Kidney tubule cell (primary cell): Measurements from ENCODE around the gene NFIC.
"Not testable (repeated sequence)": the region's sequence is repeated elsewhere in the genome, so short reads cannot be mapped to it uniquely, and the experiment has no call there.

Experiments
- DNase-seq: peaks from one replicate; pipeline ENCODE4 v3.0.0-alpha.2; 2018; ENCODE audit warnings: low spot score

NFIC gene

DNA sequence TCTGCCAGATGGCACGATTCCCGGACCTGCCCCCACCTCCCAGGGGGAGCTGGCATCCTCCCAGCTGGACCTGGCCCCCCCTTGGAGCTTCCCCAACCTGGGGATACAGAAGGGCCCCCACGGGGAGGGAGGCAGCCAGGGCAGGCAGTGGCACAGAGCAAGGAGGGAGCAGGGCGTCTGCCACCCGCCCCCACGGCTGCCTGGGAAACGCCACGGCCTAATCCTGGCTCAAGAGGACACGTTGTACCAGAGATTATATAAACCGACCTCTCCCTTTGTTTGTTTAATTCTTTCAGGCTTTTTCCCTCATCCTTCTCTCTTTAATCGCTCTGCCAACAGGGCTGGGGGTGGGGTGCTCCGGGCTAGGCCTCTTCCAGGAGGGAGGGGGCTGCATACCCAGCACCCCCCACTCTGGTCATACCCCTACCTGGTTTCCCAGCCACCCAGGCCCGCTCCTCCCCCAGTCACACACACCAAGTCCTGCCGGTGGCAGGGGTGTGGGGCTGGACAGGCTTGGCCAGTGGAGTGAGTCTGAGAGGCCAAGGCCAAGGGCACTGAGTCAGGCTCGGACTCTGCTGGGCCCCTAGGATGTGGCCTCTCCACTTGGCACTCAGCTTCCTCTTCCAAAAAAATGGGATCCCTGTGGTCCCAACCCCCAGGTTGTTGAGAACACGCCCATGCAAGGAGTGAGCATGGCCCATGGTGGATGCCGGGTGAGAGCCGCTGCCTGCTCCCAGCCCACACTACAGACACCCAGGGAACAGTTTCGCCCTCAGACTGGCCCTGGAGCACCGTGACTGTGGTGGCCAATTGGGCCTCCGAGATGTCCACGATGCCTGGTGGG is 29.5 kb upstream of the NFIC start:
- DNase-seq, result peak; percentile 84

DNA sequence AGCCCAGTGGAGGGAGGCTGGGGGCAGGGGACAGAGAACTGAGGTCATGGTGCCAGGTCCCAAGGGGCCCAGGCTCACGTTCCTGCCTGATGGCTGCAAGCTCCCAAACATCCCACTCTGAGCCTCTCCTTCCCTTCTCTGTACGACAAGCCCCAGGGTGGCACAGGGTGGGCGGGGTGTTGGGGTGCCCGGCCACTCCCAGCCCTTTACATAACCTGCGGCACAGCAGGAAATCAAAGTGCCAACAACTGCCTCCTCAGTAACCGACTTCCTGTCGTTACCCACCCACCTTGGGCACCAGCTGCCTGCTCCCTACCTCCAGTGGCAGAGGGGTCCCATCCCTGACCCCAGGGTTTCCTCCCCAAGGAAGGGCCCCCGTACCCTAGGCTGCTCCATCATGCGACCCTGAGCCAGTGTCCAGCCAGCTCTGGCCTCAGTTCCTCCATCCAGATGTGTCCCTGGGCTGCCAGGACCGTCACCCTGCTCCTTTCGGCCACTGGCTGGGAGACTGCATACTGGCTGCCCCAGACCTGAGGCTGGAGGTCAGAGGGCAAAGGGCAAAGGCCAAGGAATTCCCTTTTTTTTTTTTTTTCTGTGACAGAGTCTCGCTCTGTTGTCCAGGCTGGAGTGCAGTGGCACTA is 27.7 kb upstream of the NFIC start:
- no peak for DNase-seq

DNA sequence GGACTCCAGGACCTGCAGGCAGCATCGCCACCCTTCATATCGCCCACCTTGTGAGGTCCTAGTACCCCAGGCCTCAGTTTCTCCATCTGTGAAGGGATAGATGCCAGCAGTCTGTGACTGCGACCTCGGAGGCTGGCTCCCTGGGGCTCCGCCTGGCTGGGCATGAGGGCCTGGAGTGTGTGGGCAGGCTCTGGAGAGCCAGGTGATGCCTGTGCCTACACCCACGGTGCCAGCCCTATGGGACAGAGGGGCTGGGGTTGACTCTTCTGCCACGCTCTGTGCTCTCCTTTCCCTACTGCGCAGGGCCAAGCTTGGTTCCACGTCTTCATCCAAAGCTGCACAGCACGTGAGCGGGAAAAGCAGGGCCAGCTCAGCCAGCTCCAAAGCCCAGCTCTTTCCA is 26.0 kb upstream of the NFIC start:
- DNase-seq, result no peak

DNA sequence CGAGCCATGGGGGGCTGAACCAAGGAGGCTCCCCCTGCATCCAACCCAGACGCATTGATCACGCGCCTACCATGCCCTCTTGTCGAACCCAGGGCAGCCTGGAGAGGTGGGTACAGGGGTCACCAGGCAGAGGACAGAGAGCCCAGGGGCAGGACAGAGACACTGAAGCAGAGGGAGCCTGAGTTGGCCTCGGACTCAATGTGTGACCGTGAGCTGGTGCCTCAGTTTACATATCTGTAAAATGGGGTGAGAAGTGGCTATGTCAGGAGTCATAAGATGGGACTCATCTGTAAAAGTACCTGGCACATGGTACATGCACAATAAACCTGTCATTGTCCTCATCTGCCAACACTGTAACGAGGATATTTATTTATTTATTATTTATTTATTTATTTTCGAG is 24.1 kb upstream of the NFIC start:
- no peak for DNase-seq

DNA sequence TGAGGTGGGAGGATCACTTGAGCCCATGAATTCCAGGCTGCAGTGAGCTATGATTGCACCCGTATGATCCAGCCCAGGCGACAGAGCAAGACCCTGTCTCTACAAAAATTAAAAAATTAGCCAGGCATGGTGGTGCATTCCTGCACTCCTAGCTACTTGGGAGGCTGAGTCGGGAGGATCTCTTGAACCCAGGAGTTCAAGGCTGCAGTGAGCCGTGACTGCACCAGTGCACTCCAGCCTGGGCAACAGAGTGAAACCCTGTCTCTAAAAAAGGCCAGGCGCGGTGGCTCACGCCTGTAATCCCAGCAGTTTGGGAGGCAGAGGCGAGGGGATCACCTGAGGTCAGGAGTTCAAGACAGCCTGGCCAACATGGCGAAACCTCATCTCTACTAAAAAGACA is 23.4 kb upstream of the NFIC start:
- not testable (repeated sequence) for DNase-seq

DNA sequence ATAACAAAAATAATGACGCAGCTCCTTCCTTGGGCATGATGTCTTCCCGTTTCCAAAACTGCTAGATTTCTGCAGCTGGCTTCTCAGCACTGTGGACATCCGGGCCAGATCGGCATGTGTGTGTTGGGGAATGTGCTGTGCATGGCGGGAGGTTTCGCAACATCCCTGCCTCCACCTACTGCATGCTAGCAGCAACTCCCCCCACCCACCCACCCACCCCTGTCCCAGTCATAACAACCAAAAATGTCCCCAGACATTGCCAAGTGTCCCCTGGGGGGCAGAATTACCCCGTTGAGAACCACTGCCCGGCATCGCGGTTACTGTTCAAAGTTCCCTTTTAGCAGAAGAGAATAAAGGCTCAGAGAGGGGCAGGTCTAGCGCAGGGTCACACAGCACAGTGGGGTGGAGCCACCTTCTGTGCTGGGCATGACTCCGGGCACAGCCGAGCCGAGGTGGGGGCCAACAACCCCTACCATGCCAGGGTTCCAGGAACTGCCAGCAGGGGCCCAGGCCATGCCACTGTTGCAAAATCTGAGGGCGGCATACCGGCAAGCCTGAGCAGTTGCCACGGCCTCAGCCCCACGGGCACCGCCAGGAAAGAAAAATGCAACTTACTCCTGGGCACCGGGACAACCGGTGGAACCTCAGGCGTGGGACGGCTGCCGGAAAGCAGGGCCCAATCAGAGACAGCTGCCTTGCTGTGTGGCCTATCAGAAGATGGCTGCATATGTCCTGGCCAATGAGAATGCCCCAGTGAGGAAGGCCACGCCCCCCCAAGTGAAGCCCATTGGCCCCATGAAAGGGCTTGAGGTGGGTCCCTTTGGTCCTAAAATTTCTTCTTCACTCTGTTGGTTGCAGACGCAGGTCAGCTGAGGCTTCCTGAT is 22.5 kb upstream of the NFIC start:
- DNase-seq, result peak; percentile 77

DNA sequence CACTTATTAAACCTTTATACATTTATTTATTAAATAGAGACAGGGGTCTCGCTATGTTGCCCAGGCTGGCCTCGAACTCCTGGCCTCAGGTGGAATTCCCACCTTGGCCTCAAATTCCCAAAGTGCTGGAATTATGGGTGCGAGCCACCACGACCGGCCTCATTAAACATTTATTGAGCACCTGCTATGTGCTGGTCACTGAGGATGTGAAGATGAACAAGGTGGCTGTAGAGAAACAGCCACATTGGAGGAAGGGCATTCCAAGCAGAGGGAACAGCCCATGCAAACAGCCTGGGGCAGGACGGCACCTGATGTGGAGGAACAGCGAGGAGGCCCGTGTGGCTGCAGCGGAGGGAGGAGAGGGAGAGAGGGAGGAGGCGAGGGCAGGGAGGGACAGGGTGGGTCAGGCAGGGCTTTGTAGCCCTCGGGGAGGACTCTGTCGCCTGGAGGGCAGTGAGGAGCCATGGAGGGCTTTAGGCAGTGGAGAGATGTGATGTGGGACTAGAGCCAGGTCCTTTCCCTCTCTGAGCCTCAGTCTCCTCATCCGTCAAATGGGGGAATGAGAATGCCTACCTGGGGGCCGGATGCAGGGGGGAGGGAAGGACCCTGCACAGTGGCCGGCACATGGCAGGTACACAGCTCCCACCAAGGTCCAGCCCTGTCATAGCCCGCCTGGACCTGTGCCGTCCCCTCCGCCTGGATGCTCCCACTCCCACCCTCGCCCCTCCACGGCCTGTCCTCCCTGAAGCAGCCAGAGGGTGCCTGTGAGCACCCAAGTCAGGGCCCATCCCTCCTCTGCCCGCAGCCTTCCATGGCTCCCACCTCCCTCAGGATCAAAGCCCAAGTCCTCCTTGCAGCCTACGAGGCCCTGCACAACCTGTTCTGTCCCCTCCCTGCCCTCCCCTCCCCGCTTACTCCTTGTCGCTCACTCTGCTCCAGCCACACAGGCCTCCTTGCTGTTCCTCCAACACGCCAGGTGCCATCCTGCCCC is 21.5 kb upstream of the NFIC start:
- no peak for DNase-seq

DNA sequence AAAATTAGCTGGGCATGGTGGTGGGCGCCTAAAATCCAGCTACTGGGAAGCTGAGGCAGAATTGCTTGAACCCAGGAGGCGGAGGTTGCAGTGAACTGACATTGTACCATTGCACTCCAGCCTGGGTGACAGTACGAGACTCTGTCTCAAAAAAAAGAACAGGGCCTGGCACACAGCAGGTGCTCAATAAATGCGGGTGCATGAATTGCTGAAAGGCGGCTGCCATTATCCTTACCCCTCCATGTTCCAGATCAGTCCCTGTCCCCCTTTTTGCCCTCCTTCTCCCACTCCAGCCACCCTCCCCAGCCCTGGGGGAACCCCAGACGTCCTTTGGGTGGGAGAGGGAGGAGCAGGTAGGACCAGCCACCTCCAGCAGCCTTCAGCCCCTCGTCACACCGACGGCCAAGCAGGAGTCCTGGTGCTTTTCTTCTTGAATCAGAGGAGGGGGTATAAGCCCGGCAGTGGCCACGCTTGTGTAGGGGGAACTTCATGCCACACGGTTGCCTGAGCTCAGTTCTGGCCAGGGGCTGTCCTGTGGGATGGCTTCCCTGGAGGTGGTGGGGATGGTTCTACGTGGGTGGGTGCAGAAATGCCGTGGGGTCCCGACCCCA is 20.4 kb upstream of the NFIC start:
- no peak for DNase-seq

DNA sequence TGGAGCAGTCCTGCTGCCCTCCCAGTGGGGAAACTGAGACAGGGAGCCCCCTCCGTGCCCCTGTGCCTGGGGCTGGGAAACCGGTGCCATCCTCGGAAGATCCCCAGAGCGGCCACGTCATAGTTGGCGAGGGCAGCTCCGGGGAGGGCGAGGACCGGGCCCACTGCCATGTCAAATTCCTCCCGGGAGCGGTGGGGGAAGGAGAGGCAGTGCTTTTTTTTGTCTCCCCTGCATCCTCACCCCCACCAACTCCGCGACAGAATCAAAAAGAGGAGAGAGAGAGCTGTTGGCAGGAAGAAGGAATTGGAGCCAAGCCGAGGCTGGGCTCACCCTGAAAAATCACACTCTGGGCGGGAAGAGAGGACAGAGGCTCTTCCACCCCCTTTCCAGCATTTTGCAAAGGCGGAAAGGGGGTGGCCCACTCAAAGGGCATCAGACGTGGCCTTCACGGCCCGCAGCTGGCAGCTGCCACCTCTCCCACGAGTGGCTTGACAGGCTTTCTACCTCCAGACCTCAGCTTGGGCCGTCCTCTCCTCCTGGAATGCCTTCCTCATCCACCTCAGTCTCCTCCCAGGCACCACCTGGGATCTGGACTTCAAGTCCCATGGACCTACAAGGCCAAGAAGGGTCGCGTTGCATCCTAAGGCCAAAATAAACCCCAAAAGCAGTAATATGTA is 19.6 kb upstream of the NFIC start:
- no peak for DNase-seq

DNA sequence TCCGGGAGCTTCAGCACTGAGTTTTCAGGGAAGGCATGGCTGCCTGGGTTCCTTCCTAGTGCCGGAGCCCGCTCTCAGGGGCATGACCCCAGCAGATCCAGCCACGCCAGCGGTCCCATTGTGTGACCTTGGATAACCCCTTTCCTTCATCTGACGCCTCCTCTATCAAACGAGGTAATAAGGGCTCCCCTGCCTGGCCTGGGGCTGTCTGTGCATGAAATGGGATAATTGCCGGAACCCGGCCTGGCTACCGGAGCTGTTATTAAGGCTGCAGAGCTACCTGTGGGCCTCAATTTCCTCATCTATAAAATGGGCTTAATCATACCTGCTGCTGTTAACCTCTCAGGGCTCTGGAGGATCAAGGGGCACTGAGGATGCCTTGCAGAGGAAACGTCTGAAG is 18.3 kb upstream of the NFIC start:
- DNase-seq, result no peak

DNA sequence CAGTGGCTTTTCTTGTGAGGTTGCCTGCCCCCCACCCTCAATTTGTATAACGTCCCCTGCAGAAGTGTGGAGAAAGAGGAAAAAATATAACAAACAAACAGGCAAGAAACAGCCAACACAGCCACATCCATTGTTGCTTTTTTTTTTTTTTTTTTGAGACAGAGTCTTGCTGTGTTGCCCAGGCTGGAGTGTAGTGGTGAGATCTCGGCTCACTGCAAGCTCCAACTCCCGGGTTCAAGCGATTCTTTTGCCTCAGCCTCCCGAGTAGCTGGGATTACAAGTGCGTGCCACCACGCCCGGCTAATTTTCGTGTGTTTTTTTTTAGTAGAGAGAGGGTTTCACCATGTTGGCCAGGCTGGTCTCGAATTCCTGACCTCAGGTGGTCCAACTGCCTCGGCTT is 17.9 kb upstream of the NFIC start:
- not testable (repeated sequence) for DNase-seq

DNA sequence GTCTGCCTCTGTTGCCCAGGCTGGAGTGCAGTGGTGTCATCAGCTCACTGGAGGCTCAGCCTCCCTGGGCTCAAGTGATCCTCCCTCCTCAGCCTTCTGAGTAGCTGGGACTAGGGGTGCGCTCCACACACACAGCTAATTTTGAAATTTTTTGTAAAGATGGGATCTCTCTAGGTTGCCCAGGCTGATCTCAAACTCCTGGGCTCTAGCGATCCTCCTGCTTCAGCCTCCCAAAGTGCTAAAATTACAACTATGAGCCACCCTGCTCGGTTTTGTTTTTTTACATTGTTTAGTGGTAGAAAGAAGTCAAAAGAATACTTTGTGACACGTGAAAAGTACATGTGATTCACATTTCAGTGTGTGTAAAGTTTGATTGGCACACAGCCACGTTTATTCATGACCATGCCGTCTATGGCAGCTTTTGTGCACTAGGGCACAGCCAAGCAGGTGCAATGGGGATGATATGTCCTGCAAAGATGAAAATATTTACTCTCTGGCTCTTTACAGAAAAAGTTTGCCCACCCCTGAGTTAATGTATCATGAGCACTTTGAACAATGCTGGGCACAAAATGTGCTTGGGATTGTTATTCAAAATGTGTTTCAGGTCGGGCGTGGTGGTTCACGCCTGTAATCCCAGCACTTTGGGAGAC is 16.2 kb upstream of the NFIC start:
- DNase-seq, result peak; percentile 60

DNA sequence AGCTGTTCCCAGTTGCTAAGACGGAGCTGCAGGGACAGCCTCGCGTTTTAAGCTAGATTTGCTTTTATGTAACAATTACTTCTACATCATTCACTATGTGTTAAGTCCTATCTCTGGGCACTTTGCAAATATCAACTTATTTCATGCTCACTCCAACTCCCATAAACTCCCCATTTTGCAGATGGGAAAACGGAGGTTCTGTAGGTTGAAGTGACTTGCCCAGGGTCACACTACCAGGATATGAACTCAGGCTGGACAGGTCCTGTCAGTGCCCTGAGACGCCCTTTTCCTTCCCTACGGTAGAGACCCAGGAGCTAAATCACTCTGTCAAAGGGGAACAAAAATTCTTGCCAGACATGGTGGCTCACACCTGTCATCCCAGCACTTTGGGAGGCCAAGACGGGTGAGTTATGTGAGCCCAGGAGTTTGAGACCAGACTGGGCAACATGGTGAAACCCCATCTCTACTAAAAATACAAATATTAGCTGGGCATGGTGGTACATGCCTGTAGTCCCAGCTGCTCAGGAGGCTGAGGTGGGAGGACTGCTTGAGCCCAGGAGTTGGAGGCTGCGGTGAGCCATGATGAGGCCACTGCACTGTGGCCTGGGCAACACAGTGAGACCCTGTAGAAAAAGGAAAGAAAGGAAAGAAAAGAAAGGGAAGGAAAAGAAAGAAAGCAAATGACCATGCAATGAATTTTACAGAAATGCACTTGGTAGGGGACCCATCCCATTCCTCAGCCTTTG is 14.5 kb upstream of the NFIC start:
- DNase-seq, result no peak

DNA sequence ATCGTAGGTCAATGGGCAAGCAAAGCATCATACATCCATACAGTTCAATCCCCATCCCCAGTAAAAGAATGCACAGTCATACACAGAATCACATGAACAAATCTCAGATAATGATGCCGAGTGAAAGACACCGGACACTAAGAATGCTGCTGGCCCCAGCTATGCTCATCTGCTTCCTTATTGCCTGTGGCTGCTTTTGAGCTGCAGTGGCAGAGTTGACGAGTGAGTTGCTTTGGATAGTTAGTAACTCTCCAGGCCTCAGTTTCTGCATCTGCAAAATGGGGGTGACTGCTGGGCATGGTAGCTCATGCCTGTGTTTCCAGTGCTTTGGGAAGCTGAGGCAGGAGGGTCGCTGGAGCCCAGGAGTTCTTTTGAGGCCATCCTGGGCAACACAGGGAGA is 12.9 kb upstream of the NFIC start:
- DNase-seq, result no peak

DNA sequence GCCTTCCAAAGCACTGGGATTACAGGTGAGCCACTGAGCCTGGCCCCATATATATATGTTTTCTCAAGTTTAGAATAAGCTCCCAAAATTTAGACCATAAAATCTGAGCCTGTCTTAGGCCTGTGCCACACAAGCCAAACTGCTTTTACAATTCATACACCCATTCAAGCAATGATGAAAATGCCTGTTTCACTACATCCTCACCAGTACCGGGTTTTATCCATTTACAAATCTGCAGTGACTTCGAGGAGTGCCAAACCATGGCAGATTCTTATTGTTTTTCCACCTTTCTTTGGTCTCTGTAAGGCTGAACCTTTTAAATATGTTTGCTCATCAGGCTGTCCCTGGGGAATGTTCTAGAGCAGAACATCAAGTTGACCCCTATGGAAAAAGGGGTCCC is 9.6 kb upstream of the NFIC start:
- DNase-seq, result no peak

DNA sequence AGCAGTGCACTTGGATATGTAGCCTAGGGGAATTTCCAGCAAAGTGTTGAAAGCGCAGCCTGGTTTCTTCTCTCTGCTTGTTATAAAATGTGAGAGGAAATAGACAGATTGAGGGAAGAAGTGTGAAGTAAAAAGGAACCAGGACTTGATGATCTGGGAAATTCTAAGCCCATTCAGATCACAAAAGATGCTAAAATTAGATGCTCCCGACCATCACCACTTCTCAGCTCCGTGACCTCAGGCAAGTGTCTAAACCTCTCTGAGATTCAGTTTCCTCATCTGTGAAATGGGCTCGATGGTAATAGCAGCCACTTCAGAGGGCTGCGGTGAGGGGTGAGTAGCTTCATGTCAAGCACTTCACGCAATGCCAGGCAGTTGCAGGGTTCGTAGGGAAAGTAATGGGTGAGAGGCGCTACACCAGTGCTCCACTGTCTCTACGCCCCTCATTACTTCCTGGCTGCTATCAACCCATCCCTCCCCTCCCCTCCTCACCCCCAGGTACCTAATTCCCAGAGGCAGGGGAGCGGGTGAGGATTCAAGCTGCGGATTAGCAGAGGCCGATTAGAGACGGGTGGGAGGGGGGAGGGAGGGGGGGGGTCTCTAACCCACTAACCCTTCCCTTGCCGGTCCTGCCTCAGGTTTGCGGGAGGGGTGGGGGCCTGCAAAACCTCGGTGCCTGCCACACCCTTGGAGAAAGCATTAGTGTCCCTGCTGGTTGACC is 9.0 kb upstream of the NFIC start:
- DNase-seq, result no peak

DNA sequence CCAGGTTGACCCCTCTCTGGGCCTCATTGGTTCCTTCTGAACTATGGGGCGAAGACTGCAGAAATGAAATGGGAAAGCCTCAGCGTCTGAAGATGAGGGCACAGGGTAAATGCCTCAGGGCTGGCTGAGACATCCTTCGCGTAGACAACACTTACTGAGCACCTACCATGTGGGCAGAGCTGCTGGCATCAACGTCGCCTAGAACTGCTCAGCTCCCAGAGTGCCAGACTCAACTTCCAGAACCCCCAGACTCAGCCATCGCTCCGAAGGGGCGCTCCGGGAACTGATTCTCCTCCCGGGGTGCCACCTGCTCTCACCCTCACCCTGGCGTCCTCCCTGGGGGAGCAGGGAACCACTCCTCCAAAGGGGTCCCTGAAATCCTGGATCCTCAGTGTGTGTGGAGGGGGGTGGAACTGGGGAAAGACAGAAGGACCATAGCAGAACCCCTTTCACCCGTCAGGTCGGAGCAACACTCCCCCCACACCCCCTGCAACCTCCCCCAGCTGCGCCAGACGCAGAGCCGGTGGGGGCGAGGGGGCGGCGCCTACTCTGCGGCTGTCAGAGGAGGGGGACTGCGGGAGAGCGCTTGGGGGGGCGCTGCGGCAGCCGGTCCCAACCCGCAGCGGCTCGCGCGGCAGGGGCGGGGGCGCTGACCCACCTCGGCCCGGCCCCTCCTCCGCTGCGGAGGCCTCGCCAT is 8.2 kb upstream of the NFIC start:
- no peak for DNase-seq

DNA sequence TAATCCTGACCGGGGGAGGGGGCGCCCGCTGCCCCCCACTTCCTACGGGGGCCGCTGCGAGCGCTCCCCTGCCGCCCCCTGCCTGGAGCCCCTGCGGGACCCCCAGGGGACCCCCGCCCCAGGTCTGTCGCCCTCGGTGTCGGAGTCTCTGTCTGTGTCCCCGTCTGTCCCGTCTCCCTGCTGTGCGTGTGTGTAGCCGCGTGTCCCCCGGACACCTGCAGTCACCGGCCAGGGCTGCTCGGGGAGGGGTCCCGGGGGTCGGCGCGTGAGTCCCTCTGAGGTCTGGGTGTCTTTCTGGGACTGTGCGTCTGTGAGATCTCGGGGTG is 7.7 kb upstream of the NFIC start:
- DNase-seq, result no peak
